22Rv1 (cell line): ENCODE measurements around the gene GYPE.
A peak's percentile ranks its signal among the peaks of the same experiment; 100 is the strongest.
"Not testable (repeated sequence)": the region's sequence is repeated elsewhere in the genome, so short reads cannot be mapped to it uniquely, and the experiment has no call there.

ENCODE experiments used
- CTCF ChIP-seq: fragments of 450-650 bp; IDR thresholded peaks from 2 replicates; pipeline ENCODE4 v1.5.1; 2017; ENCODE audit warnings: mild to moderate bottlenecking
- ZFX ChIP-seq: fragments of 450-650 bp; IDR thresholded peaks from 2 replicates; pipeline ENCODE4 v1.6.1; 2017; ENCODE audit warnings: antibody characterized with exemption, borderline replicate concordance

- peak; percentile 63 for TF ChIP-seq CTCF
- not testable (repeated sequence) for TF ChIP-seq ZFX
Observed at GRCh38 chr4:143907811-143908210, 2.5 kb upstream of the GYPE start.
